GM19438 (cell line): Measurements from ENCODE around the gene SLC22A17.
"Not testable (repeated sequence)": the region's sequence is repeated elsewhere in the genome, so short reads cannot be mapped to it uniquely, and the experiment has no call there.

Experiments used
- ATAC-seq: cut with Tn5 transposase; IDR thresholded peaks from one replicate; pipeline ENCODE4 v1.9.1; 2021; ENCODE audit warnings: low read depth; ENCODE audit not compliant: unreplicated experiment

SLC22A17 gene

DNA sequence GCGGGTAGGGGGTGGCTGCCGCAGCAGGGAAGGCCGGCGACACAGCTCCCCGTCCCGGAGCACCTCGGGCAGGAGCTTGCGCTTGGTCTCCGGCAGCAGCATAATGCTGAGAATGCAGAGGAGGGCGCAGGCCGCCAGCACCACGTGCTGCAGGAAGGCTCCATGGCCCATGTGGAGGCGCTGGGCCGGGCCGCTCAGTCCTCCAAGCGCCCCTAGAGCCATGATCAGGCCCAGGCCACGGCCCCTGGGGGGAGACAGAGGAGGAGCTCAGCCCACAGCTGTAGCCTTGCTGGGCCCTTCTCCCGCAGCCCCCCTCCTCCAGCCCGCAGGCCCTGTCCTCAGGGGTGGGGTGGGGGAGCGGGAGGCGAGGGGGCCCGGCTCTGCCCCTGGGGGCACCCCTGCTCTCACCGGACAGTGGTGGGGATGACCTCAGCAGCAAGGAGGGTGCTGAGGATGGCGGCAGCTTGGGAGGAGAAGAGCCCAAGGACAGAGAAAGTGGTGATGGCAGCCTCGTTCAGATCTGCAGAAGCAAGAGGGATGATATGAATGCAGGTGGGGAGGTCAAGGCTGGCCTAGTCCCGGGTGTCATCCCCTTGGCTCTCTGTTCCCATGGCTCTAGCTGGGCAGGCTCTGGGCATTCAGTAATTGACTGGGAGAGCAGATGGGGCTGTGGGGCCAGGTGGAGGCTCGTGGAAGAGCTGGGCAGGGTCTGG, 5.8 kb downstream of the SLC22A17 start:
- no peak for ATAC-seq

GRCh38 chr14:23345987-23346692, 6.5 kb downstream of the SLC22A17 start:
- no peak for ATAC-seq

GRCh38 chr14:23344481-23344880, 8.2 kb downstream of the SLC22A17 start:
- no peak for ATAC-seq

DNA sequence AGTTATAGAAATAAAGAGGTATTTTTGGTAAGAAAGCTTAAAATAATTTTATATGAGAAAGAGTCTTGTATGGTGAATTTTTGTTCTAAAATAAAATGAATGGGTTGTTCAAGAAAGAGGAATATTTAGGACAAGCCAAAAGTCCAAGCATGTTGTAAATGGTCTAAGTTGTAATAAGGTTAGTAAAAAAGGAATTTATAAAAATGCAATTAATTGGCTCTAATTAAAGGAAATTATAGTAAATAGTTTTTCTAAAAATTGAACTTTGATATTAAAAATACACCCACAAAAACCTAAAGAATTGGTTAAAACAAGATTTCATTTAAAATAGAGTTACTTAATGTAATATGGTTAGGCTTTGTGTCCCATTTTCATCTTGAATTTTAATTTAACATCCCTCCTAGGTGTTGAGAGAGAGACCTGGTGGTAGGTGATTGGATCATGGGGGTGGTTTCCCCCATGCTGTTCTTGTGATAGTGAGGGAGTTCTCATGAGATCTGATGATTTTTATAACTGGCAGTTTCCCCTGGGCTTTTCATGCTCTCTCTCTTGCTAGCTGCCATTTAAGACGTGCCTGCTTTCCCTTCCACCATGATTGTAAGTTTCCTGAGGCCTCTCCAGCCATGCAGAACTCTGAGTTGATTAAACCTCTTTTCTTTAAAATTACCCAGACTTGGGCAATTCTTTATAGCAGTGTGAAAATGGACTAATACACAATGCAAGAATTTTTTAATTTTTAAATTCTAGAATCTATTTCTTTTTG, 13.0 kb downstream of the SLC22A17 start:
- no peak for ATAC-seq

- ATAC-seq = no peak
These were observed 17.1 kb downstream of the SLC22A17 start for GRCh38 chr14:23335623-23336022.

DNA sequence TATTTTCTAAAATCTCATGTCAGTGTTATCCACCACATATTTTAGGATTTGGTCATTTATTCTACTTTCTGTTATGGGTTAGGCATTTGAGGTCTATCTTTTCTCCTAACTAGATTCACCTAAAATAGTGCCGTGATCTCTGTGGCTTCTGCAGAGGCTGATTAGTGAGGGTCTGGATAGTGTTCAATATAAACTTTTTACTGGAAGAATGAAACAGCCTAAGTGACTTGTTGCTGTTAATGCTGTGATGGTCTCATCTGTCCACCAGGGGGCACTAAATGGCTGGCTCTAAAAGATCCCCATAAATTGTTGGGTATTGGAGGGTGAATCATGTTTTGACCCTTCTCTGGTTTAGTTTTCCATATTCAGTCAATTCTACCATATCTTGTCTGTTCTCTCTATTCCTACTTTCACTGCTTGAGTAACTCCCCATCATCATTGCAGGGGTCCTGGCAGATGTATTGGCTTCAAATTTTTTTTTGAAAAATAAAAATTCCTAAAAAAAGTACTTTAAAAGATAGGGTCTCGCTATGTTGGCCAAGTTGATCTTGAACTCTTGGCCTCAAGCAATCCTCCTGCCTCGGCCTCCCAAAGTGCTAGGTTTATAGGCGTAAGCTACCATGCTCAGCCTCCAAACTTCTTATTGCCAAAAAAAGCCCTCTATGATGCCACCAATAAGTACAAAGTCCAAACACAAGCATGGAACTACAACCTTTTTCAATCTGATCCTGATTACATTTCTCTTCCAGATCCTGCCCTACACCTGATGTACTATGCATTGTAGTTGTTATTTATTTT, 24.5 kb downstream of the SLC22A17 start:
- ATAC-seq = no peak

GRCh38 chr14:23326491-23327332, 26.0 kb downstream of the SLC22A17 start:
- ATAC-seq = no peak

GRCh38 chr14:23325746-23326145, 26.9 kb downstream of the SLC22A17 start:
- ATAC-seq = not testable (repeated sequence)

- ATAC-seq = no peak
These were observed 27.7 kb downstream of the SLC22A17 start for GRCh38 chr14:23324993-23325392.

GRCh38 chr14:23324455-23324846, 28.2 kb downstream of the SLC22A17 start:
- no peak for ATAC-seq

DNA sequence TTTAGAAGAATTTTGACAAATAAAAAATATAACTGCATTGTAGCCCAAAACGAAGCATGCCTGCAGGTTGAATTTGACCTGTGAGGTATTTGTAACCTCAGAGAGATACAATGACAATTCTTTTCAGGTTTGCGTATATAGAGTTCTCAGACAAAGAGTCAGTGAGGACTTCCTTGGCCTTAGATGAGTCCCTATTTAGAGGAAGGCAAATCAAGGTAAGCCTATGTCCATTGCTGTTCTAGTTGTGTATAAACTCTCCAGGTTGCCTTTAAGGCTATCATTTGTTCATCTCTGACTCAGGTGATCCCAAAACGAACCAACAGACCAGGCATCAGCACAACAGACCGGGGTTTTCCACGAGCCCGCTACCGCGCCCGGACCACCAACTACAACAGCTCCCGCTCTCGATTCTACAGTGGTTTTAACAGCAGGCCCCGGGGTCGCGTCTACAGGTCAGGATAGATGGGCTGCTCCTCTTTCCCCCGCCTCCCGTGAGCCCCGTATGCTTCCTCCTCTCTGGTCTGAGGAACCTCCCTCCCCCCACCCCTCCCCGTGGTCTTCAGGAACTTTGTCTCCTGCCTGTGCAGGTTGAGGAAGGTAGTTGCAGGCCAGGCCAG, 28.7 kb downstream of the SLC22A17 start:
- ATAC-seq = no peak

- ATAC-seq = no peak
These were observed 29.8 kb downstream of the SLC22A17 start for GRCh38 chr14:23322568-23323517.

- ATAC-seq = peak; percentile 7
These were observed 30.8 kb downstream of the SLC22A17 start for GRCh38 chr14:23321572-23322547.

DNA sequence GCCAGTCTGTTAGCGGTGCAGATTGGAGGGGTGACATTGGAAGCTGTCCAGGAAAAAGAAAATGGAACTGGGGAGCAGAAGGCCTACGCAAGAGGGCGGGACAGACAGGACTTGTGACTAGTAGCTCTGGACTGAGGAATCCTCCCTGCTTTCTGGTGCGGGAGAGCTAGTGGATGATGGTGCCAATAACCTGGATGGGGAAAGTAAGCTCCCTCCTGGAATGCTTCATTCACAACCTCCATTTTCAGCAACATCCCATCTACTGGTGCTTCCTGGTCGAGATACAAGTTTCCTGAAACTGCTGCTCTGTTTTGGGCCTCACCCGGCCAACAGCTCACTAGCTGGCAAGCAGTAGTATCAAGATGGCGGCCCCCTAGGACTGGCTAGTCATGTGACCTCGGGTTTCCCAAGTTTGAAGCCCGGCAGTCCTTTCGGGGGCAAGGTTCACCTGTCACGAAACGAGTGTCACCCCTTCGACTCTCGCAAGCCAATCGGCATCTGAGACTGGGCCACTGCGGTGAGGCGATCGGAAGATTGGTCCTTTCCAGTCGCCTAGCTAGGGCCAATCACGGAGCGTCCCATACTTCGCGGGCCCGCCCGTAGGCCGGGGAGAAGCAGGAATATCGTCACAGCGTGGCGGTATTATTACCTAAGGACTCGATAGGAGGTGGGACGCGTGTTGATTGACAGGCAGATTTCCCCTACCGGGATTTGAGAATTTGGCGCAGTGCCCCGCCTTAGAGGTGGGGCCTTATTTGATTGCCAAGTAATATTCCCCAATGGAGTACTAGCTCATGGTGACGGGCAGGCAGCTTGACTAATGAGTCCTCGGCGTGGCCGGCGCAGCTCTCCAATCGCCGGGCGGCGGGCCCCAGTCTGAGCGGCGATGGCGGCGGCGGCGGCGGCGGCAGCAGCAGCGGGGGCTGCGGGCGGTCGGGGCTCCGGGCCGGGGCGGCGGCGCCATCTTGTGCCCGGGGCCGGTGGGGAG, 31.8 kb downstream of the SLC22A17 start, which contains the start of gene PABPN1:
PABPN1 (plus strand) TSS at position 874 of the 988 bp plus-strand sequence; CDS start at position 887, 13 bp downstream.
- peak; percentile 87 for ATAC-seq

DNA sequence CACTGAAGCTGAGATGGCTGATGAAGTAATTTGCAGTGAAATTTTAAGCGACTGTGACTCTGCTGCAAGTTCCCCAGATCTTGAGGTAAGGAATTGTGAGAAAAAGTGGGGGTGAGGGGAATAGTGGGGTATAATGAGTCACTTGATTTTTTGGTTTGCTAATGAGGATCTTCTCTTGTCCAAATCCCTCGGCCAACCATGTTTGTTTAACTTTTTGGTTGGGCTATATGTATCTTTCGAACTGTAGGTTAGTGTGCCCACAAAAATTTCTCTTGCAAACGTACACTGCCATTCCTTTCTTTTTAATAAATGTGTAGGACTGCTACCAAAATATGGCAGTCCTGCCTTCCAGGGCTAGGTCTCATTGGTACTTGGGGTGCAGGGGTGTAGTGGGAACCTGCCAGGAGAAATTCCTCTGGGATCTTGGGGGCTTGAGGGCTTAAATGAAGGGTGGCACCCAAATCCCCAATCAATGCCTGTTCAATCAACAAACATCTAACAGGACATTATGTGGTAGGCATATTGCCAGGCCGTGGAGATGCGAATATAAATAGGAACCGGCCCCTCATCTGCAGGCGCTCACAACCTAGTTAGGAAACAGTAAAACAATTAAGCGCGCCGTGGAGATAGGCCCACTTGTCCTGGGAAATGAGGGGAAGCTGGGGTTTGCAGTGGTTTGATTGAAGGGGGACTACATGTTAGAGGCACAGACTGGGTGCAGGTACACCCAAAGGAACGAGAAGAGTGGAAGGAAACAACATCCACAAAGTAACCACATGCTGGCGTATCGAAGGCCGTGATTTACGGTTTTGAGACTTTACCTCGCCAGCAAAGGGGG, 32.7 kb downstream of the SLC22A17 start:
- no peak for ATAC-seq
